SU-DHL-6 (cell line): ENCODE results near the gene PPP1R11.

Experiments used
- EZH2phosphoT487 ChIP-seq: fragments of 200-600 bp; sonication (generic), shearing (Covaris generic); conservative IDR thresholded peaks from 2 replicates; pipeline ENCODE4 v1.6.1; 2018; ENCODE audit warnings: mild to moderate bottlenecking, antibody characterized with exemption, low read length, moderate library complexity, mixed read lengths
- TF ChIP-seq, protein P1 (sequence below): fragments of 200-600 bp; sonication (generic); IDR thresholded peaks from one replicate; pipeline ENCODE4 v1.5.1; 2017; ENCODE audit warnings: antibody characterized with exemption, mild to moderate bottlenecking, low read length, moderate library complexity; ENCODE audit not compliant: insufficient read depth, poor library complexity, severe bottlenecking

DNA sequence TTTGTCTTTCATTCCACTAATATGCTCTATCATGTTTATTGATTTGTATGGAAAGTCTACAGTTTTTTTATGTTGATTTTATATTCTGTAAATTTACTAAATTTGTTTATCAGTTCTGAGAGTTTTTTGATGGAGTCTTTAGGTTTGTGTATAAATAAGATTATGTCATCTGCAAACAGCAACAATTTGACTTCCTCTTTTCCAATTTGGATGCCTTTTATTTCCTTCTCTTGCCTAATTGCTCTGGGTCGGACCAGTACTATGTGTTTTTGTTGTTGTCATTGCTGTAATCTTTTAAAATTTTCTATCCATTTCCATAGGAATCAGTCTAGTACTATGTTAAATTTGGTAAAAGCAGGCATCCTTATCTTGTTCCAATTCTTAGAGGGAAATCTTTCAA, 37.4 kb upstream of the PPP1R11 start:
- TF ChIP-seq, protein P1, sequence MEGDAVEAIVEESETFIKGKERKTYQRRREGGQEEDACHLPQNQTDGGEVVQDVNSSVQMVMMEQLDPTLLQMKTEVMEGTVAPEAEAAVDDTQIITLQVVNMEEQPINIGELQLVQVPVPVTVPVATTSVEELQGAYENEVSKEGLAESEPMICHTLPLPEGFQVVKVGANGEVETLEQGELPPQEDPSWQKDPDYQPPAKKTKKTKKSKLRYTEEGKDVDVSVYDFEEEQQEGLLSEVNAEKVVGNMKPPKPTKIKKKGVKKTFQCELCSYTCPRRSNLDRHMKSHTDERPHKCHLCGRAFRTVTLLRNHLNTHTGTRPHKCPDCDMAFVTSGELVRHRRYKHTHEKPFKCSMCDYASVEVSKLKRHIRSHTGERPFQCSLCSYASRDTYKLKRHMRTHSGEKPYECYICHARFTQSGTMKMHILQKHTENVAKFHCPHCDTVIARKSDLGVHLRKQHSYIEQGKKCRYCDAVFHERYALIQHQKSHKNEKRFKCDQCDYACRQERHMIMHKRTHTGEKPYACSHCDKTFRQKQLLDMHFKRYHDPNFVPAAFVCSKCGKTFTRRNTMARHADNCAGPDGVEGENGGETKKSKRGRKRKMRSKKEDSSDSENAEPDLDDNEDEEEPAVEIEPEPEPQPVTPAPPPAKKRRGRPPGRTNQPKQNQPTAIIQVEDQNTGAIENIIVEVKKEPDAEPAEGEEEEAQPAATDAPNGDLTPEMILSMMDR = no peak
- TF ChIP-seq EZH2phosphoT487 = no peak
